Measurements from ENCODE around the gene AHRR.
A peak's percentile ranks its signal among the peaks of the same experiment; 100 is the strongest.

Gene AHRR

GRCh38 chr5:417301-418161 is 96.0 kb downstream of the AHRR start:
- DNase-seq: no peak

- peak; percentile 36 for DNase-seq
Measured at GRCh38 chr5:418162-419121, 96.9 kb downstream of the AHRR start.

GRCh38 chr5:419970-420369 is 98.5 kb downstream of the AHRR start:
- DNase-seq: no peak

- DNase-seq: no peak
Measured at GRCh38 chr5:420632-421286, 99.2 kb downstream of the AHRR start.

- DNase-seq: no peak
Measured at GRCh38 chr5:421287-421880, 99.9 kb downstream of the AHRR start.

GRCh38 chr5:421901-422300 is 100.4 kb downstream of the AHRR start:
- DNase-seq: no peak

- DNase-seq: no peak
Measured at GRCh38 chr5:422323-423232, 101.1 kb downstream of the AHRR start.

- no peak for DNase-seq
Measured at GRCh38 chr5:423233-423565, 101.7 kb downstream of the AHRR start.

- DNase-seq: no peak
Measured at GRCh38 chr5:423626-424261, 102.2 kb downstream of the AHRR start.

GRCh38 chr5:424301-425110 is 103.0 kb downstream of the AHRR start:
- DNase-seq: no peak

- DNase-seq: peak; percentile 77
Measured at GRCh38 chr5:425714-426113, 104.2 kb downstream of the AHRR start.

- no peak for DNase-seq
Measured at GRCh38 chr5:426392-426976, 105.0 kb downstream of the AHRR start.

GRCh38 chr5:427415-428087 is 106.0 kb downstream of the AHRR start:
- DNase-seq: no peak

- no peak for DNase-seq
Measured at GRCh38 chr5:428219-428618, 106.7 kb downstream of the AHRR start.

- DNase-seq: no peak
Measured at GRCh38 chr5:428754-429452, 107.4 kb downstream of the AHRR start.

GRCh38 chr5:429453-430188 is 108.1 kb downstream of the AHRR start:
- peak; percentile 13 for DNase-seq

GRCh38 chr5:430214-430925 is 108.9 kb downstream of the AHRR start:
- no peak for DNase-seq
